ENCODE data around the gene ARHGEF17.

Gene ARHGEF17

GRCh38 chr11:73412308-73412707 lies 104.2 kb downstream of the ARHGEF17 start:
- DNase-seq, result no peak

- peak; percentile 68 to 87 for DNase-seq
Observed at GRCh38 chr11:73413256-73413655, 105.2 kb downstream of the ARHGEF17 start.

- DNase-seq, result peak; percentile 62 to 71
Observed at GRCh38 chr11:73414977-73415651, 107.0 kb downstream of the ARHGEF17 start.

- DNase-seq, result no peak
Observed at GRCh38 chr11:73415854-73416615, 108.0 kb downstream of the ARHGEF17 start.

- no peak for DNase-seq
Observed at GRCh38 chr11:73416786-73417185, 108.7 kb downstream of the ARHGEF17 start.

Measured in inflammatory macrophage (primary cell).